Activated T-helper 17 cell treated with anti-CD3 and anti-CD28 coated beads, Interleukin-2, amount 50 U/mL, for 72 hours (primary cell): Measurements from ENCODE around the gene HYAL2. TPM values are rescaled to one million over a fixed set of nuclear protein-coding genes. Genes with fewer than 3 reads are reported as not detected.
"Not testable (repeated sequence)": the region's sequence is repeated elsewhere in the genome, so short reads cannot be mapped to it uniquely, and the experiment has no call there.

ENCODE experiments used
- ATAC-seq: fragments of 150-1000 bp; cut with Tn5 transposase; replicated peaks from 2 replicates; pipeline ENCODE4 v1.10.0; 2021; ENCODE audit warnings: mild to moderate bottlenecking, moderate library complexity
- H3K27ac Mint-ChIP-seq: one replicate; pipeline ENCODE4 v1.8.0; 2022; ENCODE audit warnings: mixed read lengths
- H3K27me3 Mint-ChIP-seq: one replicate; pipeline ENCODE4 v1.8.0; 2022; ENCODE audit warnings: mixed read lengths
- H3K36me3 Mint-ChIP-seq: one replicate; pipeline ENCODE4 v1.8.0; 2022; ENCODE audit warnings: low read depth, mild to moderate bottlenecking, mixed read lengths
- H3K4me1 Mint-ChIP-seq: one replicate; pipeline ENCODE4 v1.8.0; 2022; ENCODE audit warnings: mixed read lengths
- H3K4me3 Mint-ChIP-seq: one replicate; pipeline ENCODE4 v1.8.0; 2022; ENCODE audit warnings: mild to moderate bottlenecking, mixed read lengths
- H3K9me3 Mint-ChIP-seq: one replicate; pipeline ENCODE4 v1.8.0; 2022; ENCODE audit warnings: mixed read lengths
- total RNA-seq, 2 donors: library from RNA; stranded (reverse); gene quantifications; one replicate each; pipeline ENCODE4 v1.2.3, GENCODE V29; 2022

The HYAL2 gene
- total RNA-seq, 2 donors from 2014 or later, result 5.1 to 8.5 TPM

DNA sequence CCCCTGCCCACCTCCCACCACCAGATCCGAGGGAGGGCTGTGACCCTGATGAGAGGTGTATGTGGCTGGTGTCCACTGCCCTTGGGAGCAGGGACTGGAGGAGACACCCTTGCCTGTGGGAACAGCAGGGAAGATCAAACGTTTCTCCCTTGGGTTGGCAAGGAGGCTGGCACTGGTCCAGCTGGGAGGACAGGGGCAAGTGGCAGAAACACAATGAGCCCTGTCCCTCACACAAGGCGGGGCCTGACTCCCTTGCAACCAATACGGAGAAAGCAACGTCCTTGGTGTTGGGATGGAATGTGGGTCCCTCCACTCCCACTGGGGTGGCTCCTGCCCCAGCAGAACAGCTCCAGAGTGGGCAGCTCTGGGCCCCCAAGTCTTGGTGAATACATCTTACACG, 5.2 kb downstream of the HYAL2 start:
- no peak for ATAC-seq
- Mint-ChIP-seq H3K4me1 (peaks cover 21% of the 10 kb centered on the region), H3K27ac (peak overlapping the region; percentile 74), H3K36me3 (no peaks in the 10 kb centered on the region), H3K4me3 (peak overlapping the region; percentile 71), H3K9me3 (no peaks in the 10 kb centered on the region), H3K27me3 (no peaks in the 10 kb centered on the region)

DNA sequence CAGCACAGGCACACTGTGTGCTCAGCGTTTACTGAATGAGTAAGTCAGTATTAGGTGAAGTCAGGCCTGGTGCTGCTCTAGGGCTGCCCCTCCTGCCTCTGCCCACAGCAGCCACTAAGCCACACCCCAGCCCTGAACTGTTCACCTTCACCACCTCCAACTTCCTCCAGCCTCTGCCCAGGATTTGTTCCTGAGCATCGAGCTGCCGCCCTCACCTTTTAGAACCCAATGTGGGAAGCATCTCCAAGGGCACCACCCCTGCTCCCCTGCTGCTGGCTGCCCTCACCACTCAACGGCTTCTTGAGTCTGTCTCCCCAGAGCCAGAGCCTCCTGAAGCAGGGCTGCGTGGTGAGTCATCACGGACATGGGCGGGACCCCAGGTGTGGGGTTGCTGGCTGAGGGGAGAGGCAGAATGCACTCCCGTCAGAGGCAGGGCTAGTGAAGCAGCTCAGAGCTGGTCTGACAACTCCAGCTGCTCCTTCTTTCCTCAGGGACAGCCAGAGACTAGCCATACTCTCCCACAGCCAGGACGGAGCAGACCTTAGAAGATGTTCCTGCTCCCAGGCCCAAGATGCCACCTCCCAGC, 5.8 kb downstream of the HYAL2 start:
- no peaks in the 10 kb centered on the region for H3K27me3 Mint-ChIP-seq
- H3K27ac Mint-ChIP-seq, result peak overlapping the region; percentile 74
- H3K4me1 Mint-ChIP-seq, result peaks cover 21% of the 10 kb centered on the region
- peak; percentile 80 for ATAC-seq
- H3K36me3 Mint-ChIP-seq, result no peaks in the 10 kb centered on the region
- peak overlapping the region; percentile 71 for H3K4me3 Mint-ChIP-seq
- no peaks in the 10 kb centered on the region for H3K9me3 Mint-ChIP-seq

DNA sequence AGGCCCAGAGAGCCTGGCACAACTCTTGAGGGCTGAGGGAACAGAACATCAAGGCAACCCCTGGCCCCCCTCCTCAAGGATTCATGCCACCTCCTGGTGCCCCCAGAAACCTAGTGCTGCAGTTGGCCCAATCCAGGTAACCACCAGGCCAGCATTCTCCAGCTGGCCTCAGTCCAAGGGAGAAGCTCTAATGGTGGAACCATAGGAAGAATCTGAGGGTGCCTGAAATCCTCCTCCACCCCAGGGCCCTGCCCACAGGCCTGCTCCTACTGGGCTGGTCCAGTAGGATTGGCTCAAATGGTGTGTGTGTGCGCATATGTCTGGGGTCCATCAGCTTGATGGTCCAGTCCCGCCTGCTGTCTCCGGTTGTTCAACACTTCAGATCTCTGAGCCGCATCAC, 7.7 kb downstream of the HYAL2 start:
- no peaks in the 10 kb centered on the region for H3K9me3 Mint-ChIP-seq
- no peak for ATAC-seq
- peak overlapping the region; percentile 47 for H3K27ac Mint-ChIP-seq
- no peaks in the 10 kb centered on the region for H3K27me3 Mint-ChIP-seq
- no peaks in the 10 kb centered on the region for H3K36me3 Mint-ChIP-seq
- H3K4me1 Mint-ChIP-seq, result peaks cover 16% of the 10 kb centered on the region
- no peak overlapping the region for H3K4me3 Mint-ChIP-seq

DNA sequence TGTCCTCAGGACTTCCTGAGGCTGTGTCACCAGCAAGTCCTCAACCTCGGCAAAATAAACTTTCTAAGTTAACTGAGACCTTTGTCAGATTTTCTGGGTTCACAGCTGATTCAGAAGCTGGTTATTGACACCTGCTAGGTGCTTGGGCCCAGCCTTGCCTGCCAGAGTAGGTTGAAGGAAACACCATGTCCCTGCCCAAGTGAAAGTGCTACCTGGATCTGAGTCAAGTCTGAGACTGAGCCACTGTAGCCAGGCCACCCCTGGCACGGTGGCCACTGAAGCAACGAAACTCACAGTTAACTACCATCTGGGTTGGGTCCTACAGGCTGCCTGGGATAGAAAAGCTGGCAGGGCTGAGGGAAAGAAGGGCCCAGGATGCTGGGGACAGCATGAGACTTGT, 8.2 kb downstream of the HYAL2 start:
- Mint-ChIP-seq H3K27ac (peak overlapping the region; percentile 41), H3K27me3 (no peaks in the 10 kb centered on the region)
- ATAC-seq, result no peak

DNA sequence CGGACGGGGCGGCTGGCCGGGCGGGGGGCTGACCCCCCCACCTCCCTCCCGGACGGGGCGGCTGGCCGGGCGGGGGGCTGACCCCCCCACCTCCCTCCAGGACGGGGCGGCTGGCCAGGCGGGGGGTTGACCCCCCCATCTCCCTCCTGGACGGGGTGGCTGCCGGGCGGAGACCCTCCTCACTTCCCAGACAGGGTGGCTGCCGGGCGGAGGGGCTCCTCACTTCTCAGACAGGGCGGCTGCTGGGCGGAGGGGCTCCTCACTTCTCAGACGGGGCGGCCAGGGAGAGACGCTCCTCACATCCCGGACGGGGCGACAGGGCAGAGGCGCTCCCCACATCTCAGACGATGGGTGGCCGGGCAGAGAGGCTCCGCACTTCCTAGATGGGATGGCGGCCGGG, 10.5 kb downstream of the HYAL2 start:
- H3K27ac Mint-ChIP-seq, H3K4me1 Mint-ChIP-seq, H3K27me3 Mint-ChIP-seq, H3K9me3 Mint-ChIP-seq, H3K4me3 Mint-ChIP-seq, ATAC-seq, H3K36me3 Mint-ChIP-seq: not testable (repeated sequence)

More for the DNA sequence above, 8.2 kb downstream of the HYAL2 start:
- no peaks in the 10 kb centered on the region for H3K9me3 Mint-ChIP-seq
- H3K4me1 Mint-ChIP-seq, result peaks cover 13% of the 10 kb centered on the region
- H3K4me3 Mint-ChIP-seq, result no peak overlapping the region
- H3K36me3 Mint-ChIP-seq, result no peaks in the 10 kb centered on the region

DNA sequence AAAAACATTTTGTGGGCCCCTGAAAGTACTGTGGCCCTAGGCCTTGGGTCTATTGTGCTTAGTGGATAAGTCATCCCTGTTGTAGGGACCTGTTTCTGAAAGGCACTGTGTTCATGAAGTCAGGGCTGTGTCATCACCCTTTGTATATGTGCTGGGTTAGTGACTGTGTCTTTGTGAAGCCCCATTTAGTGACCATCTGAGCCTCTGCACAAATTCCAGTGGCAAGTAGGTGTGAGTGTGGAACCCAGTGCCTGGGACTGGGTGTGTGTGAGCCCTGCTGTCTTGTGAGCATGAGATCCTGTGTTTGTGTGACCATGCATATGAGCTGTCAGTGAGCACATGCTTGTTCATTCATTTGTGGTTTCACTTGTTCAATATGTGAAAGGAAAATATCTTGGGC, 17.9 kb downstream of the HYAL2 start:
- peak; percentile 66 for ATAC-seq
- Mint-ChIP-seq H3K27ac (no peak overlapping the region), H3K27me3 (no peaks in the 10 kb centered on the region), H3K4me3 (no peak overlapping the region), H3K9me3 (no peaks in the 10 kb centered on the region), H3K4me1 (peaks cover 8% of the 10 kb centered on the region), H3K36me3 (no peaks in the 10 kb centered on the region)

DNA sequence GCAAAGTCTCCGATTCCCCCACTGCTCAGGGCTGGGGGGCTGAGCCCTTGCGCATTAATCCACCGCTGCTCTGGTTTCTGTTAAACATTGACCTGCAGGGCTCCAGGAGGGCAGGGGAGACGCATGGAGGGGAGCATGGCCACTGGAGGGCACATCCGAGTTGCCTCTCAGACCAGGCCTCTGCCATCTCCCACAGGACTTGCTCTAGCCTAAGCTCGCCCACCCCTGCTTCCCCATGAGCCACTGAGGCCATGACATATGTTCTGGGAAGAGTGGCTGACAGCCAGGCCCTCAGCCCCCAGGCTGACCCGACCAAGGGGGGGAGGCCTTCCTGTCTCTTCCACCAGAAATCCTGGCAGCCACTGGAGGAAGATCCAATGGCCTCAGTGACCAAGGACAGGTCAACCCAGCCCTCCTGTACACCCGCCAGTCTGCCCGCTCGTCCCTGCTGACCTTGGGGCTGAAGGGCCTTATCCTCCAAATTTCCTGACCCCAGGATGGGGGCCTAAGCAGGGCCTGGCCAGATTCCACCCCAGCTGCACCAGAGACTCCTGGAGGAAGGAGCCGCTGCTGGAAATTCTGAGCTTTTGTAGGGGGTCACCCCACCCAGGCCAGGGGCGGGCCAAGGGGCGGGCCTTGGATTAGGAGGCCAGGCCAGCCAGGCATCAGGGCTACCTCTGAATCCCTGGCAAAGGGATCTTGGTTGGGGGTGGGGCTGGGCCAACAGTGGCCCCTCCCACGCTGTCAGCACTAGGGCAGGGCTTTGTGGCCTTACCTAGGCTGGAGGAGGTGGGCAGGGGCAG, 19.3 kb downstream of the HYAL2 start, which contains the start of gene HYAL1:
Gene HYAL1 (minus strand): TSS at position 562 of the 803 bp plus-strand sequence. CDS start 618 bp downstream, outside the sequence.
- no peak within 1 kb of the TSS for H3K27ac Mint-ChIP-seq
- no peaks in the 10 kb centered on the region for H3K9me3 Mint-ChIP-seq
- H3K4me3 Mint-ChIP-seq, result no peak within 1 kb of the TSS
- H3K4me1 Mint-ChIP-seq, result peaks cover 8% of the 10 kb centered on the region
- H3K36me3 Mint-ChIP-seq, result no peaks in the 10 kb centered on the region
- no peaks in the 10 kb centered on the region for H3K27me3 Mint-ChIP-seq
- no peak for ATAC-seq

DNA sequence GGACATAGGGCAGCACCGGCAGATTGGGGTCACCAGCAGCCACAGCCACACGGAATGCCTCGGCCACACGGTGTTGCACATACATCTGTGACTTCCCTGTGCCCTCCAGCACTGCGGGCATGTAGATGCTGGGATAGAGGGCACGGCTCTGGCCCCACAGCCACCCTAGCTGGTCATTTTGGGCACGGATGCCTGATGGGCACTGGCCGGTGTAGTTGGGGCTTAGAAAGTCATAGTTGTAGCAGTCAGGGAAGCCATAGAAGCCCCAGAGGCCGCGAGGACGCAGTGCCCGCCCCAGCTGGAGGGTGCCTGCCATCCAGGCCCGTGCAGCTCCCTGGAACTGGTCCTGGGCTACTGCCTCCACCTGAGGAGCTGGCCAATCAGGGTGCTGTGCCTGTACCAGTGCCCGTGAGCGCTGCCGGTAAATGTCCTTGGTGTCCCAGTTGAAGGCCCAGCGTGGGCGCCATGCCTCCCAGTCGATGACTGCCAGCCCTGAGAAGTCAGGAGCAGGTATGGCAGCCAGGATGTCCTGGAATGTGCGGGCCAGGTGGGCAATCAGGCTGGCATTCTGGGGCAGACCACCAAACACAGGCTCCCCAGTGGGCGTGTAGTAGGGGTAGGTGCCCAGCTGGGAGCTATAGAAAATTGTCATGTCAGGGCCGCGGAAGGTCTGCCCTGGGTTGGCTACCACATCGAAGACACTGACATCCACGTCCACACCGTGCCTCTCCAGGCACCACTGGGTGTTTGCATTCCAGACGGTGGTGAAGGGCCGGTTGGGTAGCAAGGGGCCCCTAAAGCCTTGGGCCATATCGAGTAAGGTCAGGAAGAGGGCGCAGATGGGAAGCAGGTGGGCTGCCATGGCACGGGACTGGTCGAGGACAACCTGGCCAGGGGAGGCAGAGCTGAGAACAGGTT, 20.2 kb downstream of the HYAL2 start:
- Mint-ChIP-seq H3K4me1 (peaks cover 8% of the 10 kb centered on the region), H3K36me3 (no peaks in the 10 kb centered on the region), H3K4me3 (no peak overlapping the region), H3K27ac (no peak overlapping the region), H3K27me3 (no peaks in the 10 kb centered on the region), H3K9me3 (no peaks in the 10 kb centered on the region)
- ATAC-seq, result no peak

DNA sequence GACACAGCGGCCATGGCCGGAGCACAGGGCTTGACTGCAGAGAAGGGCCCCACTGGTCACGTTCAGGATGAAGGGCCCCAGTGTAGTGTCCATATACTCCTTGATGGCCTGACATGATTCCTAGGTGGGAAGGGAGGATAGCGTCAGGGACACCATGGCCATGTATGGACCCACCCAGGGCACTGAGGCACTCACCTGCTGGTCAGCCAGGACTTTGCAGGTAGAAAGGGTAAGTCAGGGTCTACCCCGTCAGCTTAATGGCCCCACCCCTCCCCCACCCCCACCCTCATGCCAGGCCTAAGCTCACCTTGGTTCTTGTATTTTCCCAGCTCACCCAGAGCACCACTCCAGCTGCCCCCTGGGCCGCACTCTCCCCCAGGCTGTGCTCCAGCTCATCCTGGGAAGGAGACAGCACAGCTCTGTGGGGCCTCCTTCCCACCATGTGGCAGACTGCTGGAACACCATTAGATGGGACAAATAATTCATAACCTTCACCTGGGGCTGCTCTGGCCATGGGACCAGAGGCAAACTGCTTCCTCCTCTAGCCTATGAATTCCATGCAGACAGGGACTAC, 21.8 kb downstream of the HYAL2 start:
- no peaks in the 10 kb centered on the region for H3K9me3 Mint-ChIP-seq
- H3K4me1 Mint-ChIP-seq, result peaks cover 8% of the 10 kb centered on the region
- ATAC-seq, result no peak
- peak overlapping the region; percentile 98 for H3K4me3 Mint-ChIP-seq
- H3K27ac Mint-ChIP-seq, result peak overlapping the region; percentile 94
- H3K27me3 Mint-ChIP-seq, result no peaks in the 10 kb centered on the region
- no peaks in the 10 kb centered on the region for H3K36me3 Mint-ChIP-seq

DNA sequence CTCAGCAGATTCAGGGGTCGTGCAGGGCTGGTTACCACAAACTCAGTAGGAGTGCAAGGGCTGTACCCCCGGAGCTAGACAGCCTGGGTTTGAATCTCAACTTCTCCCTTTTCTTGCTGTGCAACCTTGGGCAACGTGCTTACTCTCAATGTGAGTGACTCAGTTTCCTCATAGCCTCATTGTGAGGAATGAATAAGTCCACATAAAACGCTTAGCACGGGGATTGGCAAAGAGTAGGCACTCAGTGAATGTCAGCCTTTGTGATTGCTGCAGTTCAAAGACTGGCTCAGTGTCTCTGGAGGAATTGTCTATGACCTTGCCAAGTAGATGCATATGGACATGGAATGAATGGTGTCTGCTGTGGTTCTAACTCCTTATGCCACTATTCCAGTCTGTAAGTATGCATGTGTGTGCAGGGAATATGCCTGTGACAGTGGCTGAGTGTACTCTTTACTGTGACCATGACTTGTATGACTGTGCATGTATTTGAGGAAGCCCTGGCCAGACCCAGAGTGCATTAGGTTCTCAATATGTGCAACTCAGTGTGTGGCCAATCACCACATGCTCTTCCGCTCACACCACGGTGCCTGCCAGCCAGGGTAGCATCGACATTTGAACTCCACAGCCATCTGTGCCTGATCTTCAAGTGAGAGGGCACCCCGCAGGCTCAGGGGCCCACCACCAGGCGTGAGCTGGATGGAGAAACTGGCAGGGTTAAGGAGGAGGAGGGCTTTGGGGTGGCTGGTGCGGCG, 22.4 kb downstream of the HYAL2 start:
- H3K9me3 Mint-ChIP-seq, result no peaks in the 10 kb centered on the region
- H3K27ac Mint-ChIP-seq, result peak overlapping the region; percentile 94
- H3K27me3 Mint-ChIP-seq, result no peaks in the 10 kb centered on the region
- H3K4me3 Mint-ChIP-seq, result peak overlapping the region; percentile 98
- H3K36me3 Mint-ChIP-seq, result no peaks in the 10 kb centered on the region
- H3K4me1 Mint-ChIP-seq, result peaks cover 8% of the 10 kb centered on the region
- ATAC-seq, result peak; percentile 38

DNA sequence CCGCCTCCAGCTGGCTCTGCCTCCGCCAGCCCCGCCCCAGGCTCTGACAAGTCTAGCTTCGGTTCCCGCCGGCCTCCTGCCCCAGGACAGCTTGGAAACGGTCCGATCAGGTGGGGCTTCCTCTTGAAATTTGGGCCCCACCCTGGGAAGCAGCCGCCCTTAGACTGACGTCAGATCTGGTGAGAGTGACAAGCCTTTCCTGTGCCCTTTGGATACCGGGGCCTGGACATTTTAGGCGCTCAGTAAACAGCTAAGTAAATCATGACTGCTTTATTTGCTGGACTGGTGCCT, 23.0 kb downstream of the HYAL2 start:
- Mint-ChIP-seq H3K4me1 (peaks cover 8% of the 10 kb centered on the region), H3K36me3 (no peaks in the 10 kb centered on the region), H3K27me3 (no peaks in the 10 kb centered on the region), H3K9me3 (no peaks in the 10 kb centered on the region), H3K4me3 (peak overlapping the region; percentile 98), H3K27ac (peak overlapping the region; percentile 94)
- no peak for ATAC-seq

DNA sequence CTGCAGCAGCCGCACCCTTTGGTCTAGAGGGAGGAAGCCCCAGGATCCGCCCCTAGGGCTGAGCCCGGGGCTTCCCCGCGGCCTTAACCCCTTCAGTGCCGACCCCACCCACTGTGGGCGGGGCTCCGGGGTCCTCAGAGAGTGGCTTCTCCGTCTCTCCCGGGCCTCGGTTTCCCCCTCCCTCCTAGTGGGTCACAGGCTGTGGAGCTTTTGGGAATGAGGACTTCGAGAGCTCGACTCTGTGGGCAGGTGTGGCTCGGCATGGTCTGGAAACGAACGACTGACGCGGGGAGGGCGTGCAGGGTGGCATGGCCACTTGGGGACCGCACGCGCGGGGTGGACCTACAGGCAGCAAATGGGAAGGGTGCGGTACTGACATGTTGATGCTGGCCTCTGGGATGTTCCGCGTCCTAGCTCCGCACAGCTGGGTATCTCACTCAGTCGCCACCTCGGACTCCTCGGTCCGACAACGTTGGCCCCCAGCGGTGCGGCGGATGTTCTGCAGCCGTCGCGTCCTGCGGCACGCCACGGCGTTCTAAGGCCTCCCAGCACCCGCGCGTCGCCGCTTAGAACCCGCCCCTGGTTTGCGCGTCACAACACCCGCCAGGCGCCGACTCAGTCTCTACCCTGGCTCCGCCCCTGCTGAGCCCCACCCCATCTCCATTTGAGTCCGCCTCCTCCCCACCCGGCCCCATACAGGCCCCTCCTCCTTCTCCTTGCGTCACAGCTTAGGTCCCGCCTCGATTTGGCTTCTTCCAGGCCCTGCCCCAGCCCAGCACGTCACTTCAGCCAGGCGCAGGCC, 23.5 kb downstream of the HYAL2 start, which contains the start of the genes HYAL3 and NAA80:
Gene HYAL3 (minus strand): TSS at position 570 of the 802 bp plus-strand sequence. CDS start 3,803 bp downstream, outside the sequence.
Gene NAA80 (minus strand): TSS at position 570 of the 802 bp plus-strand sequence. CDS start 1,942 bp downstream, outside the sequence.
- Mint-ChIP-seq H3K36me3 (no peaks in the 10 kb centered on the region), H3K9me3 (no peaks in the 10 kb centered on the region), H3K4me1 (peaks cover 8% of the 10 kb centered on the region), H3K27ac (peak within 1 kb of the TSS; percentile 94), H3K4me3 (peak within 1 kb of the TSS; percentile 98), H3K27me3 (no peaks in the 10 kb centered on the region)
- peak; percentile 90 for ATAC-seq
